ENCODE data around the gene C5orf46.
"Not testable (repeated sequence)": the region's sequence is repeated elsewhere in the genome, so short reads cannot be mapped to it uniquely, and the experiment has no call there.

C5orf46 gene

DNA sequence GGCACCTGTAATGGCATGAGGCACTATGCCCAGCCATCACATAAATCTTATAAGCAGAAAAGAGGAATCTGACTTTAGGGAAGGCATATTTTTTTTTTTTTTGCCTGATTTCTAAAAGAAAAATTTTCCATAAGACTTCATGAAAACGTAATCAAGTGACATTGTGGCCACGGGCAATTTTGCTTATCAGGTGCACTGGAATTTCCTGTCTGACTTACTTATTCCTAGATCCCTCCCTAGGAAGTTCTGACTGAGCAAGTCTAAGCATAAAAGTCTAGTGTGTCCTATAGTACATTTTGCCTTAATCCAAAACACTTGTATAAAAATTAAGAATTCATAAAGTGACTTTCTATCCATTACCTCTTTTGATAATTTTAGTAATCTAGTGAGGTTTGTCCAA is 12.5 kb downstream of the C5orf46 start:
- DNase-seq: no peak

DNA sequence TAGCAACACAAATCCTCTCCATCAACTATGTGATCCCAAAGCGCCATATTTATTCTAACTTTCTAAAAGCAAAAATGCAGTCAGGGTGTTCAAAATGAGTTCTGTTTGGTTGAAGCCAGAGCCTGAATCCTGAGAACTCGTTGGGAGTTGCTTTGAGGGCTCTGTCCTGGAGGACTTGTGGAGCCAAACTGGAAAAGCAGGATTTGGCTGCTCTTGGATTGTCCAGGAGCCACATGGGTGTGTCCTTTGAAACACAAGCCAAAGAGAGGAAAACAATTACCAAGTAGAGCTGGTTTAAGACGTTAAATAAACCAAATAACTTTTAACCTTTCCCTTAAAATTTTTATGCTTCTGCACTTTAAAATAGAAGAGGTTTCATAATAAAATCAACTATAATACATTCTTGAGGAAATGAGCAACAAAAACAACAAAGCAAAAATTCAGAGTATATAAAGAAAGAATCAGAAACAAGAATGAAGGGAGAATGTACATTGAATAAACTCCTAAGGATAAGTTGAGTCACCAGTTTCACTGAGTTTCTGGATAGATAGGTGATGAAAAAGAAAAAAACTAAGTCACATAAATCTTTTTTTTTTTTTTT is 13.5 kb downstream of the C5orf46 start:
- no peak for DNase-seq

DNA sequence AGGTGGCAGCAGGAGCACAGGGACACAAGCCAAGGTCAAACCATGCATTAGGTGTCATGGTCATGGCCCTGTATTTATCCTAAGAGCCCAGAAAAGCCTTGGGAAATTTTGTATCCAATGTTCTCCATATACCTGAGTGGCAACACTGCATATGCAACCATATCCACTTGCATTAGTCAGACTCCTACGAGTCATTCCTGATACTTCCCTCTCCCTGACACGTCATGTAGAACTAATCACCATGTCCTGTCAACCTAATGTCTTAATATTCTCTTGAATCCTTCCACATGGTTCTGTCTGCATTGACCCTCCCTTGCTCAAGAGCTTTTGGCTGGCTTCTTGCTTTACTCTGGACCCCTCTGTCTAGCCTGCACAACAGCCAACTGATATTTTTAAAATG is 18.4 kb downstream of the C5orf46 start:
- no peak for DNase-seq

DNA sequence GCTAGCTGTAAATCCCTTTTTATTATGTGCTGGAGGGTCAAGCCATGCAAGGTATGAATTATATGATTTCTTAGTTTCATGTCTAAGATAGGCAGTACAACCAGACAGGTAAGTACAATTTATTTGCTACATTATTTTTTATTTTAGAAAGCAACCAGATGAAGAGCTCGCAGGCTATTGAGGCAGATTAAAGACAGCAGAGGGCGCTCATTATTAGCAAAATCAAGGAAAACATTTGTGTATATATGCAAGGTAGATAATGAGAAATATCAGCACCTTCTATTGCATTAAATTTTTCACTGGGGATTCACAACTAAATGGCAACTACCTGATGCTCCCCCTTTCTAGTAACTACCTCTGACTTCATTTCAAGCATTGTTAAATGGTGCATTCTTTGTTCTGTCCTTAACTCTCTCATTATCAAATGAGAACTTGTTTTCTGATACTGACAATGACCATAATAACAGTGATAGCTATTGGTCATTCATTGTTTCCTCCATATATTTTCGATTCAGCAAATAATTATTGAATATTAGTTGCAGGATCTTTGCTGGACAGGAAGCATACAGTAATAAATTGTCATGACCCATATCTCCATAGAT is 19.2 kb downstream of the C5orf46 start:
- DNase-seq: no peak

DNA sequence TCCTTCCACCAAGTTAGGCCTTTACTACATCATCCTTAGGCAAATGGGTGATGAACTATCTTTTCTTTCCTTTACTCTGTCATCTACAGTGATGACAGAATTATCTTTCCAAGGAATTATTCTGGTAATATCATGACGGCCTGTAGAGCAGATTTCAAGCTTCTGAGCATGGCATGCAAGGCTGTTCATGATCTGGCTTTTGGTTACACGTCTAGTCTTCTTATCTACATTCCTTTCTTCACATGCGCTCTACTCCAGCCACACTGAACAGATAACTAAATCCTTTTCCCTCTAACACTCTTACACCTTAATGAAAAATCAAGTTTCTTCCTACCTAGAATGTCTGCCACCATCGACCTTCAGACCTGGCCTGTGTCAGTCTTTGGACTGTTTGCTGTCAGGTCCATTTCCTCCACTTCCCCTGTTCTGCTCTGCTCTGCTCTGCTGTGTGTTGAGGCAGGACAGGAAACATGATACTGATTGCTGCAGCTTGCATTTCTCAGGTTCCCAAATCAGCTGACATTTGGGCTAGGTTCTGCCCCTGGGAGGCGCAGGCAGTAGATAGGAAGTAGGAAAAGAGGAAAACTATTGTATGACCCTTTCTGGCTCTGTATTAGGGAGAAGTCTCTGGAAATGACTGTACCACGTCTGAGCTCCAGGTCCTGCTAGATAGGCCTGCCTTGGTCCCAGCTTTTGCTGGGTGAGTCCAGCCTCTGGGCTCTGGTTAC is 23.6 kb downstream of the C5orf46 start:
- DNase-seq: no peak

DNA sequence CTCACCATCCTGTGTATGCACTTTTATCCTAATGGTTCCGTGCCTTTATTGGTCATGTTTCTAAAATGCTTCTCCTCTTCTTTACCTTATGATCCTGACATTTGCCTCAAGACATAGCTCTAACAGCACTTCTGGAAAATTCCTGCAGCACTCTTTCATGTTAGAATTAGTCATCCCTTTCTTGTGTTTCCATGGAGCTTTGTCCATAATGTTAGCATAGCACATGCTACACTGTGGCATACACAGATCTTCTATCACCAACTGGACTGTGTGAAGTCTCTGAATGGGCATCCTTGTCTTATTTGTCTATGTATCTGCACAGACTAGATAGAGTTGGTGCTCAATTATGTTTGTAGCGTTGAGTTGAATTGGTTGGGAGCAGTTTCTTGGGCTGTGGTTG is 25.9 kb downstream of the C5orf46 start:
- no peak for DNase-seq

DNA sequence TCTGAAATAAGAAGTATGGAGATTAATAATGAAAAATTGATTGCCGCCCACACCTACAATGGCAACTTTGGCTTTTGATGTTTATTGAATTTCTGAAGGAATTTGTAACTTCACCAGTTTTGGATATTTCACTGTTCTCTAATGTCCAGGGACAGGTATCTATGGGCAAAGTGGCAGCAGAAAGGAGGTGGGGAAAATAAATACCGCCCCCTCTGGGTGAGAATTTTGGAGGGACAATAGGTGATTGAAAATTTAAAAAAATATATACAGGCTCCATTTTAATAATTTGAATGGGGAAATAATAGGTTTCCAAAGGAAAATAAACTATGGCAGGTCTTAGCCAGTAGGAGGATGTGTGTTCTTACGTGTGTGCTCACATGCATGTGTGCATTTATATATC is 26.6 kb downstream of the C5orf46 start:
- no peak for DNase-seq

DNA sequence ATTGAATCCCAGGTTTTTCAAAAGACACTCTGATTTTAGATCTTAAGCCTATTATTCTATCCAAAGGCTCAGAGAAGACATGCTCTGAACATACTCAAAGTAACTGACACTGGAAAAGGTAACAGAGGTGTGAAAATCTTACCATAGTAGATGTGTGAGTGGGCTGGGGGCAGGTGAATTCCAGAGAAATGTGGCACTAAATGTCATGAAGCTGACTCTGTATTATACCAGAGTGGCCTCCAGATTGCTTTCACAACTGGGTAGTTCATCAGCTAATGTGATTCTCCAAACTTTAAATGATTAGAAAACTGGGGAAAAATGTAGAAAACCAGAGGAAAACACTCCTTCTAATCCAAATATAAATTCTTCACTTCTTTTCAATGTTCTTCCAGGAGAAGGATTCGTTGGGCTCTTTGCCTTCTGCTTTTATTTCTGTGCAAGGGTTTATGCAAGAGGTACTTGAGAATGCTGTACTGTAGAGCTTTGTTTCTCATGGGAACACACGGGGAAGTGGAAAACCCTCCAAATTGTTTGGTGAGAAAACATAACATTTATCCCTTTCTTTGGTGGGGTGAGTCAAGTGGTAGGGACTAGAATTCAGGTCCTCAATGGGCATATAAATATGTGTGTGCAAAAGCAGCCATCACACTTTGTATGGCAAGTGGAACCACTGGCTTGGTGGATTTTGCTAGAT is 28.1 kb downstream of the C5orf46 start, which contains the start of gene SCGB3A2:
SCGB3A2 (plus strand) TSS at position 646 of the 694 bp plus-strand sequence. CDS start 93 bp downstream, outside the sequence.
- DNase-seq: no peak

DNA sequence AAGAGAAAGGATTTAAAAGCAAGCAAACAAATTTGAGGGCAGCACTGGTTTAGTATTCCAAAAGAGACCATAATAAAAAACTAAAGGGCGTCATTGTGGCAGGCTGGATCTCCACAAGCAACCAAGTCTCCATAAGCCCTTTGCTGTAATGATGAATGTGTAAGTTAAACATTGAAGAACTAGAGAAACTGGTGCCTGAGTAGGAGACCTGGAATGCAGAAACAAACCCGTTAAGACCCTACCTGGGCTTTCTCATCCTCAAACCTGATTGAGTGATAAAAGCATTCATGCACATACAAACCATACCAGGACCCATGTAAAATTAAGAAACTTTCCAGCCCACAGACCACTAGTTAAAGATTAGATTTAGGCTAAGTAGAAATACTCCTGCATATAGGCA is 29.7 kb downstream of the C5orf46 start:
- no peak for DNase-seq

DNA sequence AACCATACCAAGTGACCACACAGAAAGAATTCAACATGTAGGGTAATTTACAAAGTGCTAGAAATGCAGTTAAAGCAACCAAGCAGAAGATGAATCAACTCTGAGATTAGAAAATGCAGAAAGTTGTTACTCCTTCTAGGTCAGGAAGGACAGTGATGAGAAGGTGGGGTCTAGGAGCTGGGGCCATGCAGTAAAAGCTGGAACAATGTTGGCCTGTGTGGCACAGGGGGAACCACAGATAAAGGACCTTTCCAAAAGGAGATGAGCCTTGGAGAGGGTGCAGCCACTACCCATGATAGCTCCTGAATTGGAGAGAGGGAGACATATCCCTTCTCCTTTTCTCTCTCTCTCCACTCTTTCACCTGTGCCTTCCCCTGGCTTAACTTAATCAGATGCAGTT is 30.2 kb downstream of the C5orf46 start:
- no peak for DNase-seq

DNA sequence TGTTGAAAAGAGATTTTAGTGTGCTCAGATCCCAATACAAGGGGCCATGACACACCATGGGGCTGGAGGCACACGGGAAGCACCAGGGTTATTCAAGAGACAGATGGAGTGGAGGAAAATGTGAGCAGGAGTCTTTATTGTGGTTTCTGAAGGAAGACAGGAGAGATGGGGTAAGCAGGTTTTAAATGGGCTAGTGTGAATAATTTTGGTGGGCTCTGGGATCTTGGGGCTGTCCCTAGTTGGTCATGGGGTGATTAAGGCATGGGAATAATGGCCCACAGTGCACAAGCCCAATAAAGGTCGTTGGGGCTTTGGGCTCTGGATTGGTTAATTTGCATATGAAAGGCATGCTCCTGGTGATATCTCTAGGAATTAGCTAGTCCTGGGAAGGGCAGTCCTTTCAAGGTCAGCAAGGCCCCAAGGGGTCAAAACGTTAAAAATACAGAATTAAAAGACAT is 31.4 kb downstream of the C5orf46 start:
- DNase-seq: no peak

DNA sequence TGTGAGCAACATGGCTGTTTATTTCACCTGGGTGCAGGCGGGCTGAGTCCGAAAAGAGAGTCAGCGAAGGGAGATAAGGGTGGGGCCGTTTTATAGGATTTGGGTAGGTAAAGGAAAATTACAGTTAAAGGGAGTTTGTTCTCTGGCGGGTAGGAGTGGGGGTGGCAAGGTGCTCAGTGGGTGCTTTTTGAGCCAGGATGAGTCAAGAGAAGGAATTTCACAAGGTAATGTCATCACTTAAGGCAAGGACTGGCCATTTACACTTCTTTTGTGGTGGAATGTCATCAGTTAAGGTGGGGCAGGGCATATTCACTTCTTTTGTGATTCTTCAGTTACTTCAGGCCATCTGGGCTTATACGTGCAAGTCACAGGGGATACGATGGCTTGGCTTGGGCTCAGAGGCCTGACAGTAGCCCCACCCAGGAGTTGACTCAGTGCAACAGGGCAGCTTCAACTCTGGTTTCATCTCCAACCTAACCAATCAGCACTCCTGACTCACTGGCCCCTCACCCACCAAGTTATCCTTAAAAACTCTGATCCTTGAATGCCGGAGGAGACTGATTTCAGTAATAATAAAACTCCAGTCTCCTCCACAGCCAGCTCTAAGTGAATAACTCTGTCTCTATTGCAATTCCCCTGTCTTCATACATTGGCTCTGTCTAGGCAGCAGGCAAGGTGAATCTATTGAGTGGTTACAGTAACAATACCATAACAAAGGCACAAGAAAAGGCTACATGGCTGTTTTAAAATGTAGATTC is 32.0 kb downstream of the C5orf46 start:
- not testable (repeated sequence) for DNase-seq

DNA sequence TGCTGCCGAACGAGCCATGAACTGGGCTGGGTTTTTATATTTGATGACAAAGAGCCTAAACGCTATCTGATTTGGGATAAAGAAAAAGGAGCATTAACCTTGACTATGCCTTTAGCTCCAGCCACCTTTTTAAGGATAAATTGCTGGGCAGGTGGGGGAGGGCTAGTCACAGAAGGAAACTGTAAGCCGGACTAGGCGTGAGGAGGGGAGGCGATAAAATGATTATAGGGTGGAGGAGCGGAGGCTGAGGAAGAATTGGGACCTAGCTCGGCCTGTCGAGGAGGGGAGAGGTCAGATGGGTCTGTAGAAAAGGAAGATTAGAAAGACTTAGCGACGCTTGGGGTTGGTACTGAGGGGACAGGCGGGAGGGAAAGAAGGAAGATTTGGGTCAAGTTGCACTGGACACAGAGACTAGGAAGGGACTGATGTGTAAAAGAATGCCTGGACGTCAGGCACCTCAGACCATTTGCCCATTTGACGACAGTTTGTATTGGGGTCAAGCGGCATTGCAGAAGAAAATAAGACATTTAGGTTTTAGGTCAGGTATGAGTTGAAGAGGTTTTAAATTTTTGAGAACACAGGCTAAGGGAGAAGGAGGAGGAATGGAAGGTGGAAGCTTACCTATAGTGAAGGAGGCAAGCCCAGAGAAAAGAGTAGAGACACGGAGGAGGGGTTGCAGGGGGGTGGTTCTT is 33.4 kb downstream of the C5orf46 start:
- not testable (repeated sequence) for DNase-seq

DNA sequence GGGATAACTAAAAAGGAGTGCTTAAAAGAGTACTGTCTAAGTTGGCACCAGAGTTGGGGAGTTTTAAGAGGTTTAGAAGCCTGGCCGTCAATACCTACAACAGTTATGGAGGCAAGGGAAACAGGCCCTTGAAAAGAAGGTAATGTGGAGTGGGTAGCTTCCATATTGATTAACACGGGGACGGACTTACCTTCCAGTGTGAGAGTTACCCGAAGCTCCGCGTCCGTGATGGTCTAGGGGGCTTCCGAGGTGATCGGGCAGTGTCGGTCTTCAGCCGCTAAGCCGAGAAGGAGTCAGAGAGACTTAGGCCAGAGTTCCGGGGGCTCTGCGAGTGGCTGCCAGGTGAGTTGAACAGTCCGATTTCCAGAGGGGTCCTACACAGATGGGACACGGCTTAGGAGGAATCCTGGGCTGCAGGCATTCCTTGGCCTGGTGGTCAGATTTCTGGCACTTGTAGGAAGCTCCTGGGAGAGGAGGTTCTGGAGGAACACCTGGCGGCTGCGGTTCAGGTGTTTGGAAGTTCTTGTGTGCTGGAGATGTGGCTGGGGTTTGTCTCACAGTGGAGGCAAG is 34.3 kb downstream of the C5orf46 start:
- not testable (repeated sequence) for DNase-seq

DNA sequence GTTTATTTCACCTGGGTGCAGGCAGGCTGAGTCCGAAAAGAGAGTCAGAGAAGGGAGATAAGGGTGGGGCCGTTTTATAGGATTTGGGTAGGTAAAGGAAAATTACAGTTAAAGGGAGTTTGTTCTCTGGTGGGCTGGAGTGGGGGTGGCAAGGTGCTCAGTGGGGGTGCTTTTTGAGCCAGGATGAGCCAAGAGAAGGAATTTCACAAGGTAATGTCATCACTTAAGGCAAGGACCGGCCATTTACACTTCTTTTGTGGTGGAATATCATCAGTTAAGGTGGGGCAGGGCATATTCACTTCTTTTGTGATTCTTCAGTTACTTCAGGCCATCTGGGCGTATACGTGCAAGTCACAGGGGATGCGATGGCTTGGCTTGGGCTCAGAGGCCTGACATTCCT is 36.4 kb downstream of the C5orf46 start:
- not testable (repeated sequence) for DNase-seq

DNA sequence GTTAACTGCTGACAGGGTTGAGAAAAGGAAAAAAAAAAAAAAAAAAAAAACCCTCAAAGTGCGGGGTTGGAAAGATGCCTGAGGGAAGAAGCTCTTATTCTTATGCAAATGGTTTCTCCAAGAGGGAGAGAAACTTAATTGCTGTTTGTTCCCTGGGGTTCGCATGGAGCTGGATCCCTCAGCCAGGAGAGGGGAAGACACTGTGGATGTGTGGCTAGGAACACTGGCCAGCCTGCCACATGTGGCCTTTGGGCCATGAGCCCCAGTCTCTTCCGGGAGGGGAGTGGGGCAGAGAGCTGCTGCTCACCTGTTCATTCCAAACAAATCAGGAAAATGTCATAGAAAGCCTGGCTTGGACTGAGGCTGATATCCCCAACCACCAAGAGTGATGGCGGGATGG is 37.2 kb downstream of the C5orf46 start:
- no peak for DNase-seq

DNA sequence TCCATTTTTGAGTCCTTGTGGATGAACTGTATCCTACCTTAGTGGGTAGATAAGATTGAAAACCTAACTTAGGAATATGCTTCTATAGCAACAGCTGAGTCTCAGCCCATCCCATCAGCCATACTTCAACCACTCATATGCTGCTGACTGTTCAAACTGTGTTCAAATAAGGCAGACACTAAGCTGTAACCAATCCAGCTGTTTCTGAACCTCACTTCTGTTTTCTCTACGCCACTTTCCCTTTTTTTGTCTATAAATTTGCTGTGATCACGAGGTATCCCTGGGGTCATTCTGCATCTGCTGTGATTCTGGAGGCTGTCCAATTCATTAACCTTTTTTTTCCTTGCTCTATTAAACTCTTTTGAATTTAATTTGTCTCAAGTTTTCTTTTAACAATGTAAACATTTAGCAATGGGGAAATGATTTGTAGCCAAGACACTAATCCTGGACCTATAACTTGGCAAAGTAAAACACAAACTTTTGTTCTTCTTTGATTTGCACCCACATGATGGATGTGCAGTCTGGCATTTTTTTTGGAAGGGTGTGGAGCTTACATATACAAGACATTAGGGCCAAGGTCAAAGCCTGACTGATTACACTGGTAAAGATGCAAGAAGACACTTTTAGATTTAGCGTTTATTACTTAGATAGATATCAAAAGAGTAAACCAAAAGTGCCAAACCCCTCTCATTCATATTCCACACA is 42.7 kb downstream of the C5orf46 start:
- DNase-seq: no peak

DNA sequence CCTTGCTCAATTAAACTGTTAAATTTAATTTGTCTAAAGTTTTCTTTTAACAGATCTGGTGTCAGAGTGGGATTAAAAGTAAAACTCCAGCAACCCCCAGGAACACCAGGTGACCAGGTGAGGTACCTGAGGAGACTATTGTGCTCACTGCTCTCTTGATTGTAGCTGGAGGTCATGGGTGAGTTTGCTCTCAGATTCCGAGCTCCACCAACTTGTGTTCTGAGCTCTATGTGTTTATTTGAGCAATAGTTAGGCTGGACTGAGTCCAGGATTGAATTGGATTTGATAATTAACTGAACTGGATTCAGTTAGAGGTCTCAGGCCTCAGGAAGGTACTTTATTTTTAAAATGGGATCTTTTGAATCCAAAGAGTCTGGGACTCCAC is 45.7 kb downstream of the C5orf46 start:
- DNase-seq: no peak

DNA sequence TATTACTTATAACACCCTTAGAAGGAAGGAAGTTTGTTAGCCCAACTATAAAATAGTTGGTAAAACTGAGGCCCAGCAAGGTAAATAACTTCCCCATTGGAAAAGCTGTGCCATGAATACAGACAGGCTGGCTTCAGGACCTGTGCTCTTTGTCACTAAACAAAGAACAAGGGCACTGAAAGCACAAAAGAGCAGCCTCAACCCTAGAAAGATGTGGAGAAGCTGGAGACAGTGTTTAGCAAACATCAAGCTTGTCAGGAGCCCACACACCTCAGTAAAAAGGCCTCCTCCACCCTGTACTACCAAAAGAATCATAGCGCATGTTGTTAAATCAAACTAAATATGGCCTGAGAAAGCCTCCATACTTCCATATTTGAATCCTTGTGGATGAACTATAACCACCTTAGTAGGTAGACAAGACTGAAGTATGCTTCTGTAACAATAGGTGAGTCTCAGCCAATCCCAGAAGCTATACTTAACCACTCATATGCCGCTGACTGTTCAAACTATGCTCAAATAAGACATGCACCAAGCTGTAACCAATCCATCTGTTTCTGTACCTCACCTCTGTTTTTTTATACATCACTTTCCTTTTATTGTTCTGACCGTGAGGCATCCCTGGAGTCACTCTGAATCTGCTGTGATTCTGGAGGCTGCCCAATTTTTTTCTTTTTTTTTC is 46.2 kb downstream of the C5orf46 start:
- DNase-seq: no peak

DNA sequence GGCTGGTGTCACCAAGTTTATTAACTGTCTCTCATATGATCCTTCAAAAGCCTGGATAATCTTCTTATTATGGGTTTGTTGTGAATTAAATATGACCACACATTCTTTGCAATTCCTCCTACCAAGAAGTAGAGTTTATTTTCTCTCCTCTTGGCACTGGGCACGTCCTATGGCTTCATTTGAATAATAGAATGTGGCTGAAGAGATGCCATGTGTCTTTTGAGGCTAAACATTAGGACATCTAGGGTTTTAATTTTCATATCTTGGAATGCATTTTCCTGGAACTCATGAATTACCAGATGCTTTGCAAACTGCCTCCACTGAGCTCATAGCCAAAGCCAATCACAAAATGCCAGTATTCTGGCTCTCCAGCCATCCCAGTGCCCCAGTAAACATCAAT is 47.8 kb downstream of the C5orf46 start:
- DNase-seq: no peak
